Tibial artery (tissue), 4 donors: Measurements from ENCODE around the gene ADAM8.

Experiments
- DNase-seq, 2 donors: peaks; one replicate each; pipeline ENCODE4 v3.0.0-alpha.2; 2019
- H3K27ac ChIP-seq, 2 donors: fragments of 200-600 bp; sonication (generic) in 1 of 2; 1 replicate in 1 of 2; 2 replicates in 1 of 2; pipeline ENCODE4 v1.5.1; 2018 to 2019; ENCODE audit warnings: mild to moderate bottlenecking in 1 of 2
- H3K27me3 ChIP-seq, 2 donors: fragments of 200-600 bp; sonication (generic) in 1 of 2; one replicate each; pipeline versions ENCODE4 v1.5.1 to v1.6.0; 2016 to 2019
- H3K36me3 ChIP-seq, 3 donors: fragments of 200-600 bp; sonication (generic) in 2 of 3; one replicate each; pipeline ENCODE4 v1.5.1; 2016 to 2019; ENCODE audit warnings: mild to moderate bottlenecking in 2 of 3
- H3K4me1 ChIP-seq, 4 donors: fragments of 200-600 bp; sonication (generic) in 2 of 4; 1 replicate in 3 of 4; 2 replicates in 1 of 4; pipeline ENCODE4 v1.5.1; 2016 to 2019
- H3K4me3 ChIP-seq, 2 donors: fragments of 200-600 bp; sonication (generic) in 1 of 2; 1 replicate in 1 of 2; 2 replicates in 1 of 2; pipeline ENCODE4 v1.5.1; 2018 to 2019; ENCODE audit warnings: mild to moderate bottlenecking in 2 of 2
- H3K9me3 ChIP-seq, 3 donors: fragments of 200-600 bp; sonication (generic) in 1 of 3; one replicate each; pipeline ENCODE4 v1.5.1; 2016 to 2019
- CTCF ChIP-seq, 2 experiments: fragments of 200-600 bp in 1 of 2; fragments of 450-650 bp in 1 of 2; IDR thresholded peaks; one replicate each; pipeline ENCODE4 v1.5.1; 2017 to 2019; ENCODE audit warnings: antibody characterized with exemption in 2 of 2, mild to moderate bottlenecking in 1 of 2, moderate library complexity in 1 of 2
- intact Hi-C: fragments of 100-400 bp; cut with DNase I; formaldehyde crosslinking; loops from one replicate; pipeline ENCODE4 v1.15.0; 2023; ENCODE audit warnings: low total_unique reads

Gene ADAM8

DNA sequence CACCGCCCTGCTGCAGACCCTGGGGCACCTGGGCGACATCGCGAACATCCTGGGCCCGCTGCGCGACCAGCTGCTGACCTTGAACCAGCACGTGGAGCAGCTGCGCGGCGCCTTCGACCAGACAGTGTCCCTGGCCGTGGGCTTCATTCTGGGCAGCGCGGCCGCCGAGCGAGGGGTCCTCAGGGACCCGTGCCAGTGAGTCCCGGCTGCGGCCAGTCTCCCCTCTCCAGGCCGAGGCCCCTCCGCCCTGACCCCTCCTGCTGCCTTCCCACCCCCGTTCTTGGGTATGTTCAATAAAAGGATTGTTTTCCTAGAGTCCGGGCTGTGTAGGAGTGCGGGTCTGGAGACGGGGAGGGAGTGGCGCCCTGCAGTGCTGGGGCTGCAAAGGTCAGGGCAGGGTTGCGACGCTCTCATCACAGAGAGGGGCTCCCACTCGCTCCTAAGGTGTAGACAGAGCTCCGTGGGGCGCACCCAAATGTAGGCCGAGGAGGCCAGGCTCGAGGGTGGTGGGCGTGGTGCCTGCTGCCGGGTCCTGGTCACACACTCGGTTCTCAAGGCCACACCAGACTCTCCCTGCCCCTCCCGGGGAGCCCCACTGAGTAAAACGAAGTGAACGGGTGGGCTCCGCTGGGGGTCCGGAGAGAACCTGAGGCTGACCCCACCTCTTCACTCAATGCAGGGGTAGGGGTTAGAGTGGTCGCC is 45.3 kb downstream of the ADAM8 start:
- no peaks in the 10 kb centered on the region for H3K36me3 ChIP-seq
- DNase-seq = no peak
- no peak for TF ChIP-seq CTCF (IDR thresholded peaks at IDR 0.05)
- peaks cover 0 to 89% of the 10 kb centered on the region in 2 donors for H3K27me3 ChIP-seq
- no peak overlapping the region for H3K27ac ChIP-seq
- intact Hi-C loops = no loop called here
- H3K4me1 ChIP-seq = peaks cover 0 to 29% (median 13%) of the 10 kb centered on the region in 4 donors
- peaks cover 0 to 4% (median 0%) of the 10 kb centered on the region in 3 donors for H3K9me3 ChIP-seq
- H3K4me3 ChIP-seq = no peak overlapping the region

GRCh38 chr10:133230387-133231195 is 46.1 kb downstream of the ADAM8 start:
- Histone ChIP-seq H3K27ac (no peak overlapping the region), H3K4me1 (peaks cover 0 to 22% (median 9%) of the 10 kb centered on the region in 4 donors), H3K4me3 (no peak overlapping the region), H3K9me3 (peaks cover 0 to 4% (median 0%) of the 10 kb centered on the region in 3 donors), H3K27me3 (peaks cover 0 to 89% of the 10 kb centered on the region in 2 donors), H3K36me3 (no peaks in the 10 kb centered on the region)
- no peak for TF ChIP-seq CTCF (IDR thresholded peaks at IDR 0.05)
- no peak for DNase-seq
- intact Hi-C loops = no loop called here

DNA sequence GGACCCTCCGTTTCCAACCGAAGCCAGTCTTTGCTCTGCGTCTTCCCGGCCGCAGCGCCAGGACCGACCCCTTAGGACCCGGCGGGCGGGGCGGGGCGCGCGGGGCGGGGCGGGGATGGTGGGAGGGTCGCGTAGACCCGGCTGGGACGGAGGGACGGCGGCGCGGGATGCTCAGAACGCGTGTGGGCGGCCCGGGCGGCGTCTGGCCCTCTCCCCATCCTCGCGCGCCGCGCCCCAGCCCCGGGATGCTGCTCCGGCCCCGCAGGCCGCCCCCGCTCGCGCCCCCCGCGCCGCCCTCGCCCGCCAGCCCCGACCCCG is 46.7 kb downstream of the ADAM8 start, which contains the start of gene UTF1:
Gene UTF1 (plus strand): TSS at position 174 of the 318 bp plus-strand sequence. CDS start 72 bp downstream, at position 246.
- H3K27me3 ChIP-seq = peaks cover 0 to 88% of the 10 kb centered on the region in 2 donors
- H3K4me3 ChIP-seq = no peak within 1 kb of the TSS
- H3K36me3 ChIP-seq = no peaks in the 10 kb centered on the region
- H3K9me3 ChIP-seq = peaks cover 0 to 4% (median 0%) of the 10 kb centered on the region in 3 donors
- TF ChIP-seq CTCF (IDR thresholded peaks at IDR 0.05) = no peak
- H3K27ac ChIP-seq = no peak within 1 kb of the TSS
- peaks cover 0 to 18% (median 9%) of the 10 kb centered on the region in 4 donors for H3K4me1 ChIP-seq
- DNase-seq = no peak
- intact Hi-C loops = no loop called here

- no peak for DNase-seq
- peaks cover 0 to 18% (median 9%) of the 10 kb centered on the region in 4 donors for H3K4me1 ChIP-seq
- H3K4me3 ChIP-seq = no peak overlapping the region
- H3K9me3 ChIP-seq = peaks cover 0 to 4% (median 0%) of the 10 kb centered on the region in 3 donors
- no peak for TF ChIP-seq CTCF (IDR thresholded peaks at IDR 0.05)
- peaks cover 0 to 93% of the 10 kb centered on the region in 2 donors for H3K27me3 ChIP-seq
- H3K27ac ChIP-seq = no peak overlapping the region
- no peaks in the 10 kb centered on the region for H3K36me3 ChIP-seq
- intact Hi-C loops = no loop called here
Measured at GRCh38 chr10:133229265-133230043, 47.2 kb downstream of the ADAM8 start.

DNA sequence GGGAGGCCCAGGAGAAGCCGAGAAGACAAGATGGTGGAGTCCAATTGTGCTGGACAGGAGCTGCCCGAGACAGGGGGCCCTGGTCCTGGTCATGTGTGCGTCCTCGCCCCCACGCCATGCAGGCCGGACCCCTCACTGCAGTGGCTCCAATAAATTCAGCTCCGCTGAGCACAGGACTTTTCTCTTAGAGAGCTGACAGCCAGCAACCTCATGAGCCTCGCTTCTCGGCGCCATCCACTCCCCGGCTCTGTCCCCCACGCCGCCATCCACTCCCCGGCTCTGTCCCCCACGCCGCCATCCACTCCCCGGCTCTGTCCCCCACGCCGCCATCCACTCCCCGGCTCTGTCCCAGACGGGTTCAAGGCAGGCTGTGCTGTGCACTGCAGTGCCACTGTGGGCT is 49.4 kb downstream of the ADAM8 start:
- Histone ChIP-seq H3K4me1 (peaks cover 0 to 18% (median 9%) of the 10 kb centered on the region in 4 donors), H3K36me3 (no peaks in the 10 kb centered on the region), H3K27ac (no peak overlapping the region), H3K9me3 (no peaks in the 10 kb centered on the region), H3K27me3 (peaks cover 0 to 80% of the 10 kb centered on the region in 2 donors), H3K4me3 (no peak overlapping the region)
- intact Hi-C loops = no loop called here
- no peak for DNase-seq
- TF ChIP-seq CTCF (IDR thresholded peaks at IDR 0.05) = no peak
